Transverse colon (tissue), 4 donors: ENCODE data around the gene RTP4.

ENCODE experiments used
- POLR2A ChIP-seq: fragments of 450-650 bp; IDR thresholded peaks from one replicate; pipeline ENCODE4 v1.6.1; 2016; ENCODE audit warnings: antibody characterized with exemption, mild to moderate bottlenecking, moderate library complexity
- POLR2AphosphoS5 ChIP-seq, 3 donors: sonication (generic); formaldehyde crosslinking; IDR thresholded peaks; one replicate each; pipeline ENCODE4 v1.6.1; 2016; ENCODE audit warnings: antibody characterized with exemption in 3 of 3
- TF ChIP-seq, protein P1 (sequence below), 5 experiments: fragments of 200-600 bp in 3 of 5; fragments of 450-650 bp in 2 of 5; sonication (generic) in 3 of 5; IDR thresholded peaks; 1 replicate in 2 of 5; 2 replicates in 3 of 5; pipeline ENCODE4 v1.5.1; 2016 to 2017; ENCODE audit warnings: antibody characterized with exemption in 5 of 5, inconsistent platforms in 3 of 5, mild to moderate bottlenecking in 2 of 5, moderate library complexity in 1 of 5

DNA sequence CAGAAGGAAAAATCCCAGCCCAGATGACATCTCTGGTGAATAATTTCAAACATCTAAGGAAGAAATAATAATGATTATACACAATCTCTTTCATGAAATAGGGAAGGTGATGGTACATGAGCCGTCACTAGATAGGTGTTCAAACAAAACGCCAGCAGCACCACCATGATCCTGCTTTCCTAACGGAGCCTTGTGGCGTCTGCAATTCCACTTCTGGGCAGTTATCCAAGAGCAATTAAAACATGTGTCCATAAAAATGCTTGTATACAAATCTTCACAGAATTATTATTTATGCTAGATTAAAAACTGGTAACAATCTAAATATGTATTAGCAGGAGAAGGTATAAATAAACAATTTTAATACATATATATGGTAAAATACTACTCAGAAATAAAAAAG is 33.7 kb downstream of the RTP4 start:
- TF ChIP-seq POLR2A: no peak
- TF ChIP-seq, protein P1, sequence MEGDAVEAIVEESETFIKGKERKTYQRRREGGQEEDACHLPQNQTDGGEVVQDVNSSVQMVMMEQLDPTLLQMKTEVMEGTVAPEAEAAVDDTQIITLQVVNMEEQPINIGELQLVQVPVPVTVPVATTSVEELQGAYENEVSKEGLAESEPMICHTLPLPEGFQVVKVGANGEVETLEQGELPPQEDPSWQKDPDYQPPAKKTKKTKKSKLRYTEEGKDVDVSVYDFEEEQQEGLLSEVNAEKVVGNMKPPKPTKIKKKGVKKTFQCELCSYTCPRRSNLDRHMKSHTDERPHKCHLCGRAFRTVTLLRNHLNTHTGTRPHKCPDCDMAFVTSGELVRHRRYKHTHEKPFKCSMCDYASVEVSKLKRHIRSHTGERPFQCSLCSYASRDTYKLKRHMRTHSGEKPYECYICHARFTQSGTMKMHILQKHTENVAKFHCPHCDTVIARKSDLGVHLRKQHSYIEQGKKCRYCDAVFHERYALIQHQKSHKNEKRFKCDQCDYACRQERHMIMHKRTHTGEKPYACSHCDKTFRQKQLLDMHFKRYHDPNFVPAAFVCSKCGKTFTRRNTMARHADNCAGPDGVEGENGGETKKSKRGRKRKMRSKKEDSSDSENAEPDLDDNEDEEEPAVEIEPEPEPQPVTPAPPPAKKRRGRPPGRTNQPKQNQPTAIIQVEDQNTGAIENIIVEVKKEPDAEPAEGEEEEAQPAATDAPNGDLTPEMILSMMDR (IDR thresholded peaks at IDR 0.05): no peak
- no peak for TF ChIP-seq POLR2AphosphoS5 (IDR thresholded peaks at IDR 0.05)
